Stimulated activated CD4-positive, alpha-beta T cell treated with anti-CD3 and anti-CD28 coated beads, Interleukin-2, amount 100 ng/mL, for 48 hours (primary cell): Measurements from ENCODE around the gene ZNF346.

Experiments used
- DNase-seq, 2 donors: peaks; one replicate each; pipeline ENCODE4 v3.0.0-alpha.2; 2020

Gene ZNF346

DNA sequence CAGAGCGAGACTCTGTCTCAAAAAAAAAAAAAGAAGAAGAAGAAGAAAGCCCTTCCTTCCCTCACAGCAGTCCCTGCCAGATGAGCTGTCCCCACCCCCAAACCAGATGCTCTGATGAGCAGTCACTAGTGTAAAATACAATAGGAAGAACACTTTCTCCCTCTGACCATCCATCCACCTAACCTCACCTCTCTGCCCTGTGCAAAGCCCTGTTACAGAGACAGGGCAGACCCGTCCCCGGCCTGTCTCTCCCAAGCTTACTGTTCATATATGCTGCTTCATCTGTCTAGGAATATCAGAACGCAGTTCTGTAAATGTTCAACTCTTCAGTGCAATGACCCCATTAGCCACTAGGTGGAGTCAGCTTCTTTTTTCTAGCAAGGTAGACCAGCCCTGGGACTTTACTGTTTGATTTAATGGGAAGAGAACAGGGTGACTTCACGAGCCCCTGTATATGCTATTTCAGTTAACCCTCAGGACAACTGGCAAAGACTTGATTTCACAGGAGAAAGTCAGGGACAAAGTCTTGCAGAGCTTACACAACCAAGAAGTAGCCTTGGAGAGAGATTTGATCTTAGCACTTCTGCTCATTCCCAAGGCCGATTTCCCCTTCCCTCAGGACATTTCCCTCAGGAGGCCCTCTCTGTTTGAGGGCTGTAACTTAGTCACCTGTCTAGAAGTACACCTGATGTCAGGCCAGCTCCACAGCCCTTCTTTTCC, 49.3 kb downstream of the ZNF346 start:
- peak; percentile 74 to 81 for DNase-seq

DNA sequence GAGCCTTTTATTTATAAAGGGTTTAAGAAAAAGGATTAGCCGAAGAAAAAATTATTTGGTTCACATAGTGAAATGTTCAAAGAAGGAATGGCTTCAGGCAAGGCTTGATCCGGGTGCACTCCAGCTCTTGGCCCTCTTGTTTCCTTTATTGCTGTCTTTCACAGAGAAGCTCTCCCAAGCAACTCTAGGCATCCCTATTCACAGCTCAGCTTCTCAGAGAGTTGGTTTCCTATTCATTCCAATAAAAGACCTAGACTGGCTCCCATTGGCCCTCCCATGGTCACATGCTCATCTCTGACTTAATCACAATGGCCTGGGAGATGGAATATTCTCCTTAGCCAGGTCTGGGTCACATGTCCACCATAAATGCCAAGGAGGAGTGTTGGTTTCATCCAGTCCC, 54.8 kb downstream of the ZNF346 start:
- DNase-seq: no peak

DNA sequence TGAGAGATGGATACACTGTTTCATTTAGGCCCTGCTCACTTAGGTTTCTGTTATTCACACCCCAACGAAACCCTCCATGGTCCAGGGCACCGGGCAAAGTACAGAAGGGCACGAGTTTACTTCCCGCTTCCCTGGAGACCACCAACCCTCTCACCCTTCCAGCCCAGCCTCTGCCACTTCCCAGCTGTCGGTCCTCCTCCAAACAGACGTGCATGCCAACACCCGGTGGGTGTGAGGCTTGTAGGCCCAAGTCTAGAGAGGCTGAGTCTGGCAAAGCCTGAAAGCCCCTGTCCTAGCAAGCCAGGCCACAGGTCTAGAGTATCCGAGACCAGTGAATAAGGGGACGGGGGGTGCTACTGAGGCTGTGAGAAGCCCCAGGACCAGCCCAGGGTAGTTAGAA, 57.1 kb downstream of the ZNF346 start:
- DNase-seq: no peak

DNA sequence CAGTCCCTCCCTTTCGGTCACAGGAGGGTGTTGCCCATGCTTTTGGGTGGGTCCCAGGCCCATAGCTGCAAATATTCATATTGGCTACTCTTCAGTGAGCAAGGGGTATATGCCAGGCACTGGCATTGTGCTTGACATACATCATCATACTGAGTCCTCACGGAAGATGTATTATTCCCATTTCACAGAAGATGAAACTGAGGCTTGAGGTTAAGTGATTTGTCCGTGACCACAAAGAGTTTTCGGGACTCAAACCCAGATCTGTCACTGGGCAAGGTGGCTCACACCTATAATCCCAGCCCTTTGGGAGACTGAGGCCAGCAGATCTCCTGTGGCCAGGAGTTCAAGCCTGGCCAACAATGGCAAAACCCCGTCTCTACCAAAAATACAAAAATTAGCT, 57.8 kb downstream of the ZNF346 start:
- DNase-seq: no peak

DNA sequence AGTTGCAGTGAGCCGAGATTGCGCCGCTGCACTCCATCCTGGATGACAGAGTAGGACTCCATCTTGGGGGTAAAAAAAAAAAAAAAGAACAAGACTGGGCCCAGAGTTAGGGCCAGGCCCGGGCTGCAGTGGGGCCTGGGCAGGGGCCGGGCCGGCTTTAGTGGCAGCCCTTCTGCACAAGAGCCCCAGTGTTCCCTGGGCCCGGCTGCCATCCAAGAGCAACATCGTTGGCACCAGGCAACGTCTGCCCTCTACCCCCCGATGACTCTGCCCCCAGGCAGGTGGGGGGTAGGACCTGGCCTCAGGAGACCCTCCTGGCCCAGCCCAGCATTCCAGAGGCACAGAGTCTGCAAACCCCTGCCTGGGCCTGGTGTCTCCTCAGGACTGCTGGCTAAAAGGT, 59.4 kb downstream of the ZNF346 start:
- DNase-seq: no peak

DNA sequence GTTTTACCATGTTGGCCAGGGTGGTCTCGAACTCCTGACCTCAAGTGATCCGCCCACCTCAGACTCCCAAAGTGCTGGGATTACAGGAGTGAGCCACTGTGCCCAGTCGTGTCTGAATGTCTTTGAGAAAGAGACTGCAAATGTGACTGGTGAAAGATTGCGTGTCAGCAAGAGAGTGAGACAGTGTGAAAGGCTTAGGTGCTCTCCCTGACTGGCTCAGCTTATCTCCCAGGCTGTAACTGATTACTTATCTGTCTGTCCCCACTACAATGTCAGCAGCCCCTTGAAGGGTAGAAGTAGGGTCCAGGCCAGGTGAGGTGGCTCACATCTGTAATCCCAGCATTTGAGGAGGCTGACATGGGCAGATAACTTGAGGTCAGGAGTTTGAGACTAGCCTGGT, 60.9 kb downstream of the ZNF346 start:
- no peak for DNase-seq

DNA sequence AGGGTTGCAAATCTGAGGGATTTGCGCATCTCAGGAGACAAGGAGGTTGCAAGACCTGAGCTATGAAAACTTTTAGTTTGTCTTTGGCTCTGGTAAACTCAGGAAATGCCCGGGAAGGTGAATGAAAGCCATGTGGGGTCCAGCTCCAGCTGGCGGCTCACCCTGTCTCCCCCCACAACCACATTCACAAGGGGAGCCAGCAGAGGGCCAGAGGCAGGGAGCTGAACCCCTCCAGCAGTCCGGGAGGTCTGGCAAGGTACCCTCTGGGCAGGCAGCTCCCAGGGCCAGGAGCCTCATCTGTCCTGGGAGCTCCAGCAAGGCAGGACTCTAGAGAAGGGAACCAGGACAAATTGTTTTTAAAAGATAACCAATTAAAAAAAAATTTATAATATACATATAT, 61.7 kb downstream of the ZNF346 start:
- no peak for DNase-seq

DNA sequence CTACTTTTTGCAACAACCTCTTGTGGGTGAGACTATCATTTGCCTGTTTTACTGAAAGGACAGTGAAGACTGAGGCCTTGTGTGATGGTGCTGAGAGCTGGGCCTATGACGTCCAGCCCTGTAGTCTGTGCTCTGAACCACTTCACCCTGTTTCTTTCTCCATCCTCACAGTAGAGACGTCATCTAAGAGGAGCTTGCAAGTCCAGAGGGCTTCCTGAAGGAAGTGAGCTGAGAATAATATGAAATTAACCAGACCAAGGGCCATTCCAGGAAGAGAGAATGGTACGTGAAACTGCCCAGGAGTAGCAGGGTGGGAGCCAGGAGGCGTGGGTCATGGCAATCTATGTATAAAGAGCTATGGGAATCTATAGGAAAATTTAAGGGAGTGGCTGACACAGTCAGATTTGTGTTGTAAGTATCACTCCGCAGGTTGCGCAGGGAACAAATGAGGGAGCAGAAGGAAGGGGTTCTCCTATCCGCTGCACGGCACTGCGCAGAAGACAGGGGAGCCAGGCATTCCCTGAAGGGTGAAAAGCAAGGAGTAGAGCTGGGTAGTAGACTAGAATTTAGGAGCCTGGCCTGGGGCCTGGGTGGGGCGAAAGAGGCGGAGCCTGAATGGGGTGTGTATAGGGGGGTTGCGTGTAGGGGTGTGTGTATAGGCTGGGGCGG, 63.6 kb downstream of the ZNF346 start:
- no peak for DNase-seq

DNA sequence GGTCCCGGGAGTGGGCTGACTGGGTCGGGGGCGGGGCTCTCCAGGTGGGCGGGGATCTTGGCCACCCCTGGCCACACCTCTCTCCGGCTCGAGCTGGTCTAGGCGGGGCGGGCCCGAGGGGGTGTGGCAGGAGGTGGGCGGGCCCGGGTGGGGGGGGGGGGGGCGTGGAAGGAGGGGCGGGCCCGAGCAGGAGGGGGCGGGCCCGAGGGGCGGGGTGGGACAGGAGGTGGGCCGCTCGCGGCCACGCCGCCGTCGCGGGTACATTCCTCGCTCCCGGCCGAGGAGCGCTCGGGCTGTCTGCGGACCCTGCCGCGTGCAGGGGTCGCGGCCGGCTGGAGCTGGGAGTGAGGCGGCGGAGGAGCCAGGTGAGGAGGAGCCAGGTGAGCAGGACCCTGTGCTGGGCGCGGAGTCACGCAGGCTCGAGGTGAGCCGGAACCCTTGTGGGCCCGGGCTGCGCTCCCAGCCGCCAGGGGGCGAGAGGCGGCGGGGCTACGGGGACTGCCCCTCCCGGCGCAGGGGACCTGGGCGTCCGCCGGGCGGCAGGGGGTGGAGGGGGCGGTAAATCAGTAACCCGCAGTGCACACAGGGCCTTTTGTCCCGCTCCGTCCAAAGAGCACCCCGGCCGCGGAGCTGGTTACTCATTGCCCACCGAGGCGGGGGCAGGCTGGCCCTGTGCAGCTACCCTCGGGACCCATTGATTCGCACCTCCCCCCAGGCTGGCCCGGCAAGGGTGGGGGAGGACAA, 64.3 kb downstream of the ZNF346 start, which contains the start of gene FGFR4:
FGFR4 (plus strand) TSS at position 262 of the 744 bp plus-strand sequence. CDS start 2,688 bp downstream, outside the sequence.
- peak; percentile 36 to 65 for DNase-seq

DNA sequence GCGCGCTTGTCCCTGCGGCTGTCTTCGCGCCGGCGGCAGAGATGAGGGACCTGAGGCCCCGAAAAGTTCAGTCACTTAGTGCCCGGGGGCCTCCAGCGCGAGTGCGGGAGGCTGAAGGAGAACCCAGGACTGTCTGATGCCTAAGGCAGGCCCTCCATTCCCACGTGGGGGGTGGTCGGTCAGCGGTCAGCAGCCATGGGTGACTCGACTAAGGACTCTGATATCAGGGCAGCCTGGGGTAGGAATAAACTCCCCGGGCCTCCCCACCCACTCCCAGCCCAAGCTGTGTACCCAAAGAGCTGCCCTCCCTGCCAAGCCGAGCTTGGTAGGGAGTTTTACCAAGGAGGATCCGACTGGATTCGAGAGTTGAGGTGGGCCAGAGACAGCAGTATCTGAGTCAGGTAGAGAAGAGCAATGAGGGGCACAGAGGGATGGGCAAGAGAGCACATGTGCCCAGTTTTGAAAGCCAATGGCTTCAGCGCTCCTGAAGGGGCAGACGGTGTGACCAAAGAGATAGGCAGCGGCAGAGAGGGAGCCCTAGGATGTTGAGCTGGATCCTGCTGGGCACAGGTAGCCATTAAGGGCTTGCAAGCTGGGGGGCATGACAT, 65.0 kb downstream of the ZNF346 start:
- DNase-seq: no peak

DNA sequence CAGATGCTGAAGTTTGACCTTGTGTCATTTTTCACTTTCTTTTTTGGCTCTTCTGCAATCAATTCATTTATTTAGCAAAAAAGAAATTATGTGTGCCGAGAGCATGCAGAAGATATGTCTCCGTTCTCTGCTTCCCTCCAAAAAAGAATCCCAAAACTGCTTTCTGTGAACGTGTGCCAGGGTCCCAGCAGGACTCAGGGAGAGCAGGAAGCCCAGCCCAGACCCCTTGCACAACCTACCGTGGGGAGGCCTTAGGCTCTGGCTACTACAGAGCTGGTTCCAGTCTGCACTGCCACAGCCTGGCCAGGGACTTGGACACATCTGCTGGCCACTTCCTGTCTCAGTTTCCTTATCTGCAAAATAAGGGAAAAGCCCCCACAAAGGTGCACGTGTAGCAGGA, 66.6 kb downstream of the ZNF346 start:
- no peak for DNase-seq

DNA sequence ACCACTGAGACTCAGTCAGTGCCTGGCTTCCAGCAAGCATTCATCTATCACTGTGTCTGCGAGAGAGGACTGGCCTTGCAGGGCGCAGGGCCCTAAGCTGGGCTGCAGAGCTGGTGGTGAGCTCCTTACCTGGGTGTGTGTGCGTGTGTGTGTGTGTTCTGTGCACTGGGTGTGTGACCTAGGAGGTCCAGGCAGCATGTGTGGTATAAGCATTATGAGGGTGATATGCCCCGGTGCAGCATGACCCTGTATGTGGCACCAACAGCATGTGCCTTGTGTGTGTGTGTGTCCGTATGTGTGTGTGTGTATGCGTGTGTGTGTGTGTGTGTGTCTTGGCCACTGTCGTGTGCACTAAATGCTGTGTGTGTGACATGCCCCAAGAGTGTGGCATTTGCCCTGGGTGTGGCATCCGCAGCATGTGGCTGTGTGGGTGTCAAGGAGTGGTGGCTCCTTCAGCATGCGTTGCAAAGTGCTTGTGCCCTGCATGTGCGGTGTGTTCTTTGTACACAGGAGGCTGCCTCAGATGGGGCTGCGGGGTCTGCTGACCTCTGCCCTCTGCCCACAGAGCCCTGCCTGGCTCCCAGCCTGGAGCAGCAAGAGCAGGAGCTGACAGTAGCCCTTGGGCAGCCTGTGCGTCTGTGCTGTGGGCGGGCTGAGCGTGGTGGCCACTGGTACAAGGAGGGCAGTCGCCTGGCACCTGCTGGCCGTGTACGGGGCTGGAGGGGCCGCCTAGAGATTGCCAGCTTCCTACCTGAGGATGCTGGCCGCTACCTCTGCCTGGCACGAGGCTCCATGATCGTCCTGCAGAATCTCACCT, 67.5 kb downstream of the ZNF346 start:
- no peak for DNase-seq

DNA sequence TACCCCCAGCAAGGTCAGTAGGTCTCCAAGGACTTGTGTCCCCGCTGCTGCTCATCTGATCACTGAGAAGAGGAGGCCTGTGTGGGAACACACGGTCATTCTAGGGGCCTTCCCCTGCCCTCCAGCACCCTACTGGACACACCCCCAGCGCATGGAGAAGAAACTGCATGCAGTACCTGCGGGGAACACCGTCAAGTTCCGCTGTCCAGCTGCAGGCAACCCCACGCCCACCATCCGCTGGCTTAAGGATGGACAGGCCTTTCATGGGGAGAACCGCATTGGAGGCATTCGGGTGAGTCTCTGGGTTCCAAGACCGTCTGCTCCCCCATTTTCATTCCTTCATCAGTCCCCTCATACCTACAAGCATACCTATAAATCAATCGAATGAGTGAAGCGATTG, 68.3 kb downstream of the ZNF346 start:
- no peak for DNase-seq

DNA sequence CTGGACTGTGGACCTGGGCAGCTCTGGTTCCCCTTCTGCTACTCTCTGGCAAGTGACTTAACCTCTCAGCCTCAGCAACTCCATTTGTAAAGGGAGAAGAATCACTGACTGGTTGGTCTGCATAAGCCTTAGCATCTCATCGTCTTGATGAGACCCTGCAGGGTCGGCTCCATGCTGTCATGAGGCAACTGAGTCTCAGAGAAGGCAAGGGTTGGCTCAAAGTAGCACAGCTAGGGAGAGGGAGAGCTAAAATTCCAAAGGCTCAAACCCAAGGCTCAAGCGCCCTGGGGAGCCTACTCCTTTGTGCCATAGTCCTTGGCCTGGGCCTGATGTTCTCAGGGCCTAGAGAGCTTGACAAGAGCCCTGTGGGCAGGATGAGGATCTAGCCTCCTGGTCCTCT, 68.7 kb downstream of the ZNF346 start:
- no peak for DNase-seq

DNA sequence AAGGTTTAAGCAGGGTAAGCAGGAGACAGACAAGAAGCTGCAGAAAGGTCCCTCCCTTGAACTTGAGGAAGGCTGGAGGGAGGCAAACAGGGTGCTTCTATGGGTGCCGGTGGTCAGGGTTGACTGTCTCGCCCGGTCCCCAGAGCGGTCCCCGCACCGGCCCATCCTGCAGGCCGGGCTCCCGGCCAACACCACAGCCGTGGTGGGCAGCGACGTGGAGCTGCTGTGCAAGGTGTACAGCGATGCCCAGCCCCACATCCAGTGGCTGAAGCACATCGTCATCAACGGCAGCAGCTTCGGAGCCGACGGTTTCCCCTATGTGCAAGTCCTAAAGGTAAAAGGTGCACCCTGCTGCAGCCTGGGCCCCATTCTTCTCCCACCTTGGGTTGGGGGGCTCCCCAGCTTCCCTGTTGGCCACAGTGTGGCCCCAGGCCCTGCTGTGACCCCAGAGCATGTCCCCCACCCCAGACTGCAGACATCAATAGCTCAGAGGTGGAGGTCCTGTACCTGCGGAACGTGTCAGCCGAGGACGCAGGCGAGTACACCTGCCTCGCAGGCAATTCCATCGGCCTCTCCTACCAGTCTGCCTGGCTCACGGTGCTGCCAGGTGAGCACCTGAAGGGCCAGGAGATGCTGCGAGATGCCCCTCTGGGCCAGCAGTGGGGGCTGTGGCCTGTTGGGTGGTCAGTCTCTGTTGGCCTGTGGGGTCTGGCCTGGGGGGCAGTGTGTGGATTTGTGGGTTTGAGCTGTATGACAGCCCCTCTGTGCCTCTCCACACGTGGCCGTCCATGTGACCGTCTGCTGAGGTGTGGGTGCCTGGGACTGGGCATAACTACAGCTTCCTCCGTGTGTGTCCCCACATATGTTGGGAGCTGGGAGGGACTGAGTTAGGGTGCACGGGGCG, 69.9 kb downstream of the ZNF346 start:
- no peak for DNase-seq

DNA sequence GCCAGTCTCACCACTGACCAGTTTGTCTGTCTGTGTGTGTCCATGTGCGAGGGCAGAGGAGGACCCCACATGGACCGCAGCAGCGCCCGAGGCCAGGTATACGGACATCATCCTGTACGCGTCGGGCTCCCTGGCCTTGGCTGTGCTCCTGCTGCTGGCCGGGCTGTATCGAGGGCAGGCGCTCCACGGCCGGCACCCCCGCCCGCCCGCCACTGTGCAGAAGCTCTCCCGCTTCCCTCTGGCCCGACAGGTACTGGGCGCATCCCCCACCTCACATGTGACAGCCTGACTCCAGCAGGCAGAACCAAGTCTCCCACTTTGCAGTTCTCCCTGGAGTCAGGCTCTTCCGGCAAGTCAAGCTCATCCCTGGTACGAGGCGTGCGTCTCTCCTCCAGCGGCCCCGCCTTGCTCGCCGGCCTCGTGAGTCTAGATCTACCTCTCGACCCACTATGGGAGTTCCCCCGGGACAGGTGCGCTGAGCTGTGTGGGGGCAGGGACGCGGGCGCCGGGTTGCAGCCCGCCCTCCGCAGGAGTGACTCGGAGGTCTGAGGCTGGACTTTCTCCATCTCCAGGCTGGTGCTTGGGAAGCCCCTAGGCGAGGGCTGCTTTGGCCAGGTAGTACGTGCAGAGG, 70.7 kb downstream of the ZNF346 start:
- no peak for DNase-seq

DNA sequence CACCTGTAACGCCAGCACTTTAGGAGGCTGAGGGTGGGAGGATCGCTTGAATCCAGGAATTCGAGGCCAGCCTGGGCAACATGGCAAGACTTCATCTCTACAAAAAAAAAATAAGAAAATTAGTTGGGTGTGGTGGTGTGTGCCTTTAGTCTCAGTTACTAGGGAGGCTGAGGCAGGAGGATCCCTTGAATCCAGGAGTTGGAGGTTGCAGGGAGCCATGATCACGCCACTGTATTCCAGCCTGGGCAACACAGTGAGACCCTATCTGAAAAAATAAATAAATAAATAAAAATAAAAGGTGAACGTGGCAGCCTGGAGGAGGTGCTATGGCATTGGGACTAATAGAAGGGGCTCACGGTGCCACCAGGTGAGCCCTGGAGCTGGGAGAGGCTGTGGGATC, 71.3 kb downstream of the ZNF346 start:
- no peak for DNase-seq

DNA sequence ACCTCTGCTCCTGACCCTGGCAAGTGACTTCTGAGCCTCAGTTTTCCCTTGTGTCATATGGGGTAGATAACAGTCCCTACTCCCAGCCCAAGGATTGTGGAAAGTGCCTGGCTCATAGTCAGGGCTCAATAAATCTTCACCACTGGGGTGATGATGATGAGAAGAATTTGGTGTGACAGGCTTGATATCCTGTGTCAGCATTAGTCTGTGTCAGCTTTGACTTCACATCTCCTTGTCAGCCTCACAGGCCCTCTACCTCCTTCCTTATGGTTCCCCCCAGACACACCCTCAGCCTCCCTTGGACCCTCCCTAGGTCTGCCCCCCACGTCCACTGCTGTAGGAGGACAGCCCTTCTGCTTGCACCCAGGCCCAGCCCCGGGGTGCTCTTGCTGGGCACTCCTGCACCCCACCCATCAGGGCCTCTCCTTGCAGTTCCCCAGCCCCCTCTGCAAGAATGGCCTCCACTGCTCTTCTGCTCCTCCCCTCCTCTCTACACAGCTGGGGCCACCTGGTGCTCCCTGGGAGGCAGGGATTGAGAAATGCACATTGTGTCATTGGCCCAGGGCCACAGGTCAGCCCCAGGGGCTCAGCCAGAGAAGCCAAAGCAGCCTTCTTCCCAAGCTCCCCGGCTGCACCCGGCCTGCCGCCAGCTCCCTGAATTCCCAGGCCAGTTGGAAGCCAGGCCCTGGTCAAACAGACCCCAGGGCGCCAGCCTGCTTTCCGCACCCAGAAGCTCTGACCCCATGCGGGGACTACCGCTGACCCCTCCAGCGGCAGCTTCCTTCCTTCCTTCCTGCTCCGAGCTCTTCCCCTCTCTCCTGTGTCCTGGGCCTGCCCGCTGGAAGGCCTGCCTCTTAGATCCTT, 72.0 kb downstream of the ZNF346 start:
- DNase-seq: no peak

DNA sequence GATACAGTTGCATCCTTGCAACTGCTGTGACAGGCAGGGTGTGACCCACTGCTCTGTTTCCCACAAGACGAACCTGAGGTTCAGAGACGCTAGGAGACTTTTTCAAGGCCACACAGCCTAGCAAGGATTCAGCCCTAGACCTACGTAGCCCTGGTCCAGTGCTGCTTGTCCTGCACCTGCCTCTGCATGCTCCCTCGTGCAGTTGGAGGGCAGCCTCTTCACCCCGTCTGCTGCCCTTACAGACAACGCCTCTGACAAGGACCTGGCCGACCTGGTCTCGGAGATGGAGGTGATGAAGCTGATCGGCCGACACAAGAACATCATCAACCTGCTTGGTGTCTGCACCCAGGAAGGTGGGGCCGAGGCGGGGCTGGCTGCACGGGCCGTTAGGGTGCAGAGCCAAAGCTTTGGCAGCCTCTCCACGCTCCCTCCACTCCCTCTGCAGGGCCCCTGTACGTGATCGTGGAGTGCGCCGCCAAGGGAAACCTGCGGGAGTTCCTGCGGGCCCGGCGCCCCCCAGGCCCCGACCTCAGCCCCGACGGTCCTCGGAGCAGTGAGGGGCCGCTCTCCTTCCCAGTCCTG, 72.7 kb downstream of the ZNF346 start:
- DNase-seq: no peak
